ENCODE data around the gene TRIP11.

DNA sequence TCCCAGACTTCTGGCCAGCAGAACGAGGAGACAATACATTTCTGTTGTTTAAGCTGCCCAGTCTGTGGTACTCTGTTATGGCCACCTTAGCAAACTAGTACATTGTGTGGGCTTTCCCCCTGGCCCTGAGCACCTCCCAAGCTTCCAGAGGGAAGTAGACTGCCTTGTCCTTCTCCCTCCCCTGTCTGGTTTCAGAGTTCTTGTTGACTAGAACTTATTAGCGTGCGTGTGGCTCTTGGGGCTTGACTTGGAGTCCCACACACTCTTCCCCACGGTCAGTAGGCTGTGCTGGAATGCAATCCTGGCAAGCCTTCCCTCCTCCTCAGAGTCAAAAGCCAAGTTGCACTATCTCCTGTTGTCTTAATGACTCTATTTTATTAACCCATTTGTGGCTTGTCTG, 120.0 kb downstream of the TRIP11 start:
- TF ChIP-seq POLR2AphosphoS5 (IDR thresholded peaks at IDR 0.05; ENCODE audit: borderline replicate concordance, low read depth, low read length): no peak
- TF ChIP-seq EZH2 (IDR thresholded peaks at IDR 0.05): no peak

Measured in SK-N-MC (cell line).